IMR-90 (cell line): ENCODE results near the gene STK32A. TPM values are rescaled to one million over a fixed set of nuclear protein-coding genes. Genes with fewer than 3 reads are reported as not detected.
A peak's percentile ranks its signal among the peaks of the same experiment; 100 is the strongest.

Source experiments
- ATAC-seq: fragments of 200-7000 bp; cut with Tn5 transposase; 2 replicates; pipeline ENCODE4 v1.9.1; 2020; ENCODE audit warnings: low read depth, mild to moderate bottlenecking, moderate library complexity
- BruUV-seq: library from RNA; stranded (reverse); fragments of 400-500 nt; replicated peaks from 2 replicates; lab custom pipeline; 2021; lab: Mats Ljungman, UMichigan
- CTCF ChIA-PET: fragments of 300-600 bp; formaldehyde crosslinking; extraction: SDS; loops from one replicate; lab custom pipeline; 2021; ENCODE audit warnings: antibody characterized with exemption; lab: Yijun Ruan, JAX
- POLR2A ChIA-PET: fragments of 300-600 bp; sonication (Branson Sonifier 250); formaldehyde crosslinking; loops from one replicate; lab custom pipeline; 2022; ENCODE audit warnings: antibody characterized with exemption; ENCODE audit not compliant: unreplicated experiment; lab: Charles Lee
- DNase-seq: peaks from one replicate; pipeline ENCODE4 v3.0.0; 2013
- H2AFZ ChIP-seq: replicated peaks from 2 replicates; pipeline ENCODE3; 2013; ENCODE audit warnings: low read length, mild to moderate bottlenecking; ENCODE audit not compliant: poor library complexity
- H2AK5ac ChIP-seq: 2 replicates; pipeline ENCODE4 v1.6.1; 2013; ENCODE audit warnings: low read depth, low read length, inconsistent platforms
- H2AK9ac ChIP-seq: replicated peaks from 2 replicates; pipeline ENCODE3; 2013; ENCODE audit warnings: mild to moderate bottlenecking, low read depth, low read length, moderate library complexity; ENCODE audit not compliant: poor library complexity
- H2BK120ac ChIP-seq: 2 replicates; pipeline ENCODE4 v1.6.1; 2013; ENCODE audit warnings: low read depth, low read length, inconsistent platforms
- H2BK15ac ChIP-seq: 3 replicates; pipeline ENCODE4 v1.6.1; 2013; ENCODE audit warnings: low read depth, low read length, inconsistent platforms
- H2BK20ac ChIP-seq: 2 replicates; pipeline ENCODE4 v1.6.1; 2013; ENCODE audit warnings: low read depth, mild to moderate bottlenecking, inconsistent platforms, low read length, moderate library complexity
- H2BK5ac ChIP-seq: 2 replicates; pipeline ENCODE4 v1.6.1; 2013; ENCODE audit warnings: mild to moderate bottlenecking, low read depth, low read length, inconsistent platforms; ENCODE audit not compliant: poor library complexity, severe bottlenecking
- H3K14ac ChIP-seq: replicated peaks from 2 replicates; pipeline ENCODE4 v1.6.1; 2013; ENCODE audit warnings: low read depth, low read length, inconsistent platforms
- H3K18ac ChIP-seq: 2 replicates; pipeline ENCODE4 v1.6.1; 2013; ENCODE audit warnings: low read depth, low read length, control low read depth
- H3K23ac ChIP-seq: 2 replicates; pipeline ENCODE4 v1.6.1; 2013; ENCODE audit warnings: low read depth, low read length, inconsistent platforms
- H3K27ac ChIP-seq: 2 replicates; pipeline ENCODE4 v1.5.1; 2013; ENCODE audit warnings: mild to moderate bottlenecking, control low read depth, low read length; ENCODE audit not compliant: insufficient read depth
- H3K27me3 ChIP-seq: 2 replicates; pipeline ENCODE4 v1.6.1; 2013; ENCODE audit warnings: low read length; ENCODE audit not compliant: control insufficient read depth, insufficient read depth
- H3K36me3 ChIP-seq: 2 replicates; pipeline ENCODE4 v1.6.1; 2013; ENCODE audit warnings: low read length, mixed read lengths; ENCODE audit not compliant: control insufficient read depth, insufficient read depth
- H3K4ac ChIP-seq: 2 replicates; pipeline ENCODE4 v1.6.1; 2013; ENCODE audit warnings: low read depth, low read length, inconsistent platforms
- H3K4me1 ChIP-seq: 2 replicates; pipeline ENCODE4 v1.6.1; 2013; ENCODE audit warnings: low read length, mixed read lengths; ENCODE audit not compliant: control insufficient read depth, insufficient read depth
- H3K4me2 ChIP-seq: 2 replicates; pipeline ENCODE4 v1.6.1; 2013; ENCODE audit warnings: low read depth, mild to moderate bottlenecking, control low read depth, low read length, moderate library complexity
- H3K4me3 ChIP-seq: 2 replicates; pipeline ENCODE4 v1.5.1; 2013; ENCODE audit warnings: low read depth, mild to moderate bottlenecking, control low read depth, low read length, moderate library complexity; ENCODE audit not compliant: insufficient read depth
- H3K56ac ChIP-seq: 2 replicates; pipeline ENCODE4 v1.6.1; 2013; ENCODE audit warnings: low read length, inconsistent platforms; ENCODE audit not compliant: insufficient read depth; ENCODE audit errors: extremely low read depth
- H3K79me1 ChIP-seq, 2 experiments: 2 replicates each; pipeline ENCODE4 v1.6.1; 2013; ENCODE audit warnings: low read length in 2 of 2, inconsistent platforms in 1 of 2, low read depth in 1 of 2
- H3K9ac ChIP-seq: 2 replicates; pipeline ENCODE4 v1.6.1; 2013; ENCODE audit warnings: low read depth, low read length, control low read depth
- H3K9me1 ChIP-seq: 2 replicates; pipeline ENCODE4 v1.6.1; 2013; ENCODE audit warnings: low read length, inconsistent platforms; ENCODE audit not compliant: insufficient read depth
- H3K9me3 ChIP-seq: 2 replicates; pipeline ENCODE4 v1.6.1; 2013; ENCODE audit warnings: low read length; ENCODE audit not compliant: control insufficient read depth, insufficient read depth
- H4K20me1 ChIP-seq: 2 replicates; pipeline ENCODE4 v1.6.1; 2013; ENCODE audit warnings: low read length, inconsistent platforms; ENCODE audit not compliant: insufficient read depth
- H4K5ac ChIP-seq: 2 replicates; pipeline ENCODE4 v1.6.1; 2013; ENCODE audit warnings: mild to moderate bottlenecking, low read depth, low read length, control low read depth
- H4K8ac ChIP-seq, 2 experiments: 2 replicates each; pipeline ENCODE4 v1.6.1; 2013; ENCODE audit warnings: low read depth in 2 of 2, low read length in 2 of 2, control low read depth in 1 of 2, inconsistent platforms in 1 of 2
- H4K91ac ChIP-seq: 2 replicates; pipeline ENCODE4 v1.6.1; 2013; ENCODE audit warnings: low read depth, low read length, inconsistent platforms; ENCODE audit not compliant: insufficient read depth
- BHLHE40 ChIP-seq: fragments of 150-350 bp; IDR thresholded peaks from 2 replicates; pipeline ENCODE4 v1.6.1; 2016; ENCODE audit warnings: mild to moderate bottlenecking, low read depth, low read length
- CEBPB ChIP-seq: IDR thresholded peaks from 2 replicates; pipeline ENCODE4 v1.6.1; 2012; ENCODE audit warnings: low read depth, low read length, improper control_type of control experiment
- CHD1 ChIP-seq: IDR thresholded peaks from 2 replicates; pipeline ENCODE4 v1.6.1; 2012; ENCODE audit warnings: low read depth, low read length, improper control_type of control experiment
- CTCF ChIP-seq: conservative IDR thresholded peaks from 2 replicates; pipeline ENCODE4 v1.5.1; 2012; ENCODE audit warnings: mild to moderate bottlenecking, low read depth, low read length, improper control_type of control experiment
- ELK1 ChIP-seq: fragments of 150-350 bp; IDR thresholded peaks from 2 replicates; pipeline ENCODE4 v1.6.1; 2016; ENCODE audit warnings: low read depth, mild to moderate bottlenecking, low read length, moderate library complexity, borderline replicate concordance
- FOS ChIP-seq: fragments of 150-350 bp; IDR thresholded peaks from 2 replicates; pipeline ENCODE4 v1.6.1; 2016; ENCODE audit warnings: low read depth, low read length
- MAFK ChIP-seq: IDR thresholded peaks from 2 replicates; pipeline ENCODE4 v1.6.1; 2012; ENCODE audit warnings: low read depth, low read length, improper control_type of control experiment
- MAZ ChIP-seq: IDR thresholded peaks from 2 replicates; pipeline ENCODE4 v1.6.1; 2012; ENCODE audit warnings: low read depth, mild to moderate bottlenecking, low read length, improper control_type of control experiment, moderate library complexity, borderline replicate concordance
- MXI1 ChIP-seq: IDR thresholded peaks from 2 replicates; pipeline ENCODE4 v1.6.1; 2012; ENCODE audit warnings: low read depth, mild to moderate bottlenecking, low read length, moderate library complexity, borderline replicate concordance
- NFE2L2 ChIP-seq: fragments of 150-350 bp; IDR thresholded peaks from 2 replicates; pipeline ENCODE4 v1.6.1; 2016; ENCODE audit warnings: low read depth, mild to moderate bottlenecking, low read length
- POLR2A ChIP-seq: IDR thresholded peaks from 2 replicates; pipeline ENCODE4 v1.6.1; 2012; ENCODE audit warnings: mild to moderate bottlenecking, low read depth, low read length
- RAD21 ChIP-seq: IDR thresholded peaks from 2 replicates; pipeline ENCODE4 v1.6.1; 2012; ENCODE audit warnings: low read length, improper control_type of control experiment
- RCOR1 ChIP-seq: IDR thresholded peaks from 2 replicates; pipeline ENCODE4 v1.6.1; 2012; ENCODE audit warnings: mild to moderate bottlenecking, low read length, improper control_type of control experiment; ENCODE audit not compliant: insufficient replicate concordance
- RFX5 ChIP-seq: IDR thresholded peaks from 2 replicates; pipeline ENCODE4 v1.8.0; 2012; ENCODE audit warnings: low read depth, mild to moderate bottlenecking, low read length, moderate library complexity
- USF2 ChIP-seq: fragments of 150-350 bp; IDR thresholded peaks from 2 replicates; pipeline ENCODE4 v1.6.1; 2017; ENCODE audit warnings: mild to moderate bottlenecking, antibody characterized with exemption, low read length, low read depth
- WGBS, 2 experiments: methylation state at CpG; one replicate each; pipeline versions ENCODE4 v1.1.5 to v1.1.7; 2013; ENCODE audit warnings: missing lambda C conversion rate in 2 of 2; ENCODE audit not compliant: insufficient read length in 1 of 2; ENCODE audit errors: extremely low coverage in 2 of 2; 5-methylcytosine and 5-hydroxymethylcytosine counted together
- dilution Hi-C: fragments of 300-500 bp; cut with HindIII; formaldehyde crosslinking; loops from one replicate; pipeline ENCODE4 v1.14.3; 2018; ENCODE audit warnings: low sequenced_read_pairs; ENCODE audit not compliant: unreplicated experiment
- in situ Hi-C: fragments of 300-500 bp; cut with MboI; formaldehyde crosslinking; loops from 3 replicates; pipeline ENCODE4 v1.14.3; 2019; ENCODE audit warnings: low sequenced_read_pairs, inconsistent platforms, mixed read lengths
- intact Hi-C: fragments of 100-400 bp; cut with micrococcal nuclease; formaldehyde crosslinking; loops from 2 replicates; pipeline ENCODE4 v1.10.0; 2022
- polyA plus RNA-seq, 3 experiments: library from polyadenylated mRNA; depleted of rRNA; stranded (reverse); fragments of >200 nt; gene quantifications; 2 replicates each; pipeline ENCODE4 v1.2.3, GENCODE V29; 2012; ENCODE audit warnings: low replicate concordance in 1 of 3
- total RNA-seq: library from RNA; depleted of rRNA; stranded (reverse); fragments of >200 nt; gene quantifications from 2 replicates; pipeline ENCODE4 v1.2.3, GENCODE V29; 2012

The STK32A gene
- total and polyA plus RNA-seq, 2 of the 4 experiments (the other 2 are of a cell fraction): 0.12 to 0.18 TPM

- Histone ChIP-seq H2AFZ (no peak overlapping the region), H4K8ac (no peak overlapping the region), H2AK9ac (no peak overlapping the region), H3K4ac (no peak overlapping the region), H3K14ac (no peak overlapping the region), H3K18ac (no peak overlapping the region), H2BK120ac (no peak overlapping the region), H3K4me1 (peaks cover 9% of the 10 kb centered on the region), H2BK20ac (no peak overlapping the region), H4K20me1 (no peaks in the 10 kb centered on the region), H3K9me3 (no peaks in the 10 kb centered on the region), H4K91ac (no peak overlapping the region), H3K9me1 (no peaks in the 10 kb centered on the region; the same call in 1 of the 2 replicates), H2BK5ac (no peak overlapping the region), H3K27me3 (no peaks in the 10 kb centered on the region), H3K79me1 (peaks cover 30 to 44% of the 10 kb centered on the region in 2 experiments), H4K5ac (no peak overlapping the region), H3K36me3 (no peaks in the 10 kb centered on the region), H3K27ac (no peak overlapping the region), H3K56ac (no peak overlapping the region), H3K23ac (no peak overlapping the region), H3K9ac (no peak overlapping the region), H3K4me2 (no peak overlapping the region), H2AK5ac (no peak overlapping the region), H2BK15ac (no peak overlapping the region), H3K4me3 (no peak overlapping the region)
- ChIA-PET CTCF (no interaction called here), POLR2A (no interaction called here)
- DNase-seq (peak; percentile 60), ATAC-seq (peak; percentile 73)
- intact Hi-C loops (no loop called here), dilution Hi-C loops (no loop called here), in situ Hi-C loops (no loop called here)
- WGBS, 2 experiments: no CpG with 5 or more reads among the region's 1 CpG
- BruUV-seq: no TSS peak
- TF ChIP-seq CTCF (no peak), BHLHE40 (no peak), MAZ (no peak), USF2 (no peak), FOS (no peak), RCOR1 (no peak), MAFK (no peak), MXI1 (no peak), CEBPB (no peak), CHD1 (no peak), ELK1 (no peak), RFX5 (no peak), RAD21 (no peak), POLR2A (no peak), NFE2L2 (no peak)
These were observed 192.9 kb downstream of the STK32A start for GRCh38 chr5:147427521-147428401.
